Stimulated activated CD8-positive, alpha-beta memory T cell treated with anti-CD3 and anti-CD28 coated beads, Interleukin-4, amount 100 ng/mL, for 4 hours (primary cell): ENCODE measurements around the gene MED4.
"Not testable (repeated sequence)": the region's sequence is repeated elsewhere in the genome, so short reads cannot be mapped to it uniquely, and the experiment has no call there.

Experiments
- DNase-seq, 2 donors: peaks; one replicate each; pipeline ENCODE4 v3.0.0-alpha.2; 2020; ENCODE audit warnings: low read depth in 2 of 2, low spot score in 1 of 2

Gene MED4

DNA sequence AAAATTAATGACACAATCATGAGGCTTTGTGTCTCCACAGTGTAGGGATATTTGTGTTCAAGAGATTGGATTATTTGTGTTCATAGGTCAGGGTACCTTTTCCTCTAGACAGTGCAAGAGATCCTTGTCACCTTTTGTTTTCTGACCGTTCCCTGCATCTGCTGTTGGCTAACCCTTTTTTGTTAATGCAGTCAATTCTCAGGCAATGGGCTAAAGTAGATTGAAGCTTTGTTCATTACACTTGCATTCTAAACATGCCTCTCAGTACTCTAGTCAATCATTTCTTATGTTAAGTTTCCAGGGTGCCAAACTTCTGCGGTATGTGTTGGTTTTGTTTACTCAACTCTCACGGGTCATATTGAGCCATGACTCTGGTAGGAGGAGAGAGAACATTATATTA, 1.8 kb upstream of the MED4 start:
- DNase-seq, result no peak

DNA sequence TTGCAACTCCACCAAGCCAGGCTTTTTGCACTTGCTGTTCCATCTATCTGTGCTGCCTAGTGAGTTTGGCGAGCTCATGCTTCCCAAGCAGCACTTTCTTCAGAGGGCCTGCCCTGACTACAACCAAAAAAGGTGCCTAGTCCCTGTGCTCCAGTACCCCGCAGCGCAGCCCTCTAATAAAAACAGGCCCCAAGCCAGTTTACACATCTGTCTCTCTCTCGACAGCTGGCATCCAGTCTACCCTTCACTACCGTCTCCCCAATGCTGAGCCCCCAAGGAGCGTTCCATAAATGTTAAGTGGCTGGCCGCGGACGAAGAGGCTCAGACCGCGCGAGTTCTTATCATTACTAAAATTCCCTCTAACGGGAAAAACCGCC, 512 bp downstream of the MED4 start:
- DNase-seq, result no peak

DNA sequence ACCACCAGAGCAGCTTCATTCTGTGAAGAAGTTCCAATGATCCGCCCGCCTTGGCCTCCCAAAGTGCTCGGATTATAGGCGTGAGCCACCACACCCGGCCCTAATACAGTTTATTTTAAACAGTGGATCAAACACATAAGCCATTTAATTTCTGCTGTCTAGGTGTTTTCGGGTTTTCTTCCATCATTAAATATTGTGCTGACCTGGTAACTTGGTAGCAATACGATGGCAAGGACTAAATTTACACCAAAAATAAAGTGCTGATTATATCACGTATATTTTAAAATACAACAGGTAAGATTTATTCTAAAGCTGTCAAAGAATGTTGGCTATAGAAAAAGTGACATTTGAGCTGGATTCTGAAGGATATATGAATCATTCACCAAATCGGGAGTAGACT, 1.3 kb downstream of the MED4 start:
- no peak for DNase-seq

DNA sequence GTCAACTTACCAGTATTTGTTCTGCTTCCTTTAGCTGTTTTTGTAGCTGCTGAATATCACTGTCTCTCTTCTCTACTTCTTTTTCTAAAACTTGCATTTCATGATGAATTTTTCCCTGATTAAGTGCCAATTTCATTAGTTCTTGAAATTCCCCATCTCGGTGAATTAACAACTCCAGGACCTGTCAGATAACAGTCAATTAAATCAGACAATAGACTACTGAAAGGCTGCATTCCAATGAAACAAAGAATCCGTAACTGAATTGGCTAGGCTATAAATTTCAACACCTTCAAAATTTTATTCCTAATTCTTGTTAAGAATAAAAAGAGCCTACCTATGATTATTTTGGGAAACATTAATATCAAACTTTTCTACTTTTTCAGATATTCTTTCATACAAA, 8.6 kb downstream of the MED4 start:
- no peak for DNase-seq

DNA sequence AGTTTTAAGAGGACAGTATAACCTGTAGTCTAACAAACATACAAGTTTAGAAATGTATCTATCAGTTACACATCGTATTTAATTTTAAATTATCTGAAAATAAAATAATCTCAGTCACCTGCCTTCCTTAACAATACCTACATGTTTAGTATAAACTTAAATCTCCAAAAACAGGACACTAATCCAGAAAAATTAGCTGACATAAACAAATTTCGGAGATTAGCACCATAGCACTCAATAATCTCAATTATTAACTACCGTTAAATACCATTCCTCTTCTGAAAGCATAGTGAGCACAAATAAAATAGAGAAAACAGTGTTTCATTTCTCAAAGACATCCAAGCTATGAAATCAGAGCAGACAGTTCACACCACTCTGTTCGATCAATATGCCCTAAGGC, 13.2 kb downstream of the MED4 start:
- DNase-seq, result no peak

DNA sequence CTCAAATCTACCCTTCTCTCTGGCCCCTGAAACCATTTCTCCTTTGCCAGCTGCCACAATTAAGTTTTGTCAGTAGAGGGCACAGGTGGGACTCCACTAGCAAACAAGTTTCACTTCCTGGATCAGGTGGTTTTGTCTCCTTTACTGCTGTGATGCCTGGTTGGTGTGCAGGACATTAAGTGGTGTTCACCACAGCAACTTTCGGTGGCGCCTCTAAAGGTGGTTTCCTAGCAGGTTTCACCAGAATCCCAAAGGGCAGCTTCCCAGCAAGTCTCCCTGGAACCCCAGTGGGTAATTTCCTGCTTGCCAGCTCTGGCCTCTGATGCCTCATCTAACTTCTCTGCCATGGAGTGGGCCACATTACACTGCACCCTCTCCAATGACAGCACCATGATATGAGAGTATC, 16.6 kb downstream of the MED4 start:
- DNase-seq, result no peak

DNA sequence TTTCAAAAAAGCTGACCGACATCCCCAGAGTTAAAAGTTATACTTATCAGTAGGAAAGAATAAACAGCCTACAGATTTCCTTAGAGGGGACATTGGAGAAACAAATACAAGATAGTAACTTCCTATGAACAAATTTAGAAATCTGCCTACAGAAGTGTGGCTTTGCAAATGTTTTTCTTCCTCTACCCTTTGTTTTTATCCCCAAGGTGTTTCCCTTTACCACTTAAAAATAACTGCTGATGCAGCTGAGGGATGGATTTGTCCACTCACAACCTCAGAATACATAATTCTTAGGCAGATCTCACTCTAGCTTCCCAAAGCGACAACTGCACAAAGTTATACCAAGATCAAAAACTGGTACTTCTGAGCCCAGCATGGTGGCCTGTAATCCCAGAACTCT, 20.9 kb downstream of the MED4 start:
- no peak for DNase-seq

DNA sequence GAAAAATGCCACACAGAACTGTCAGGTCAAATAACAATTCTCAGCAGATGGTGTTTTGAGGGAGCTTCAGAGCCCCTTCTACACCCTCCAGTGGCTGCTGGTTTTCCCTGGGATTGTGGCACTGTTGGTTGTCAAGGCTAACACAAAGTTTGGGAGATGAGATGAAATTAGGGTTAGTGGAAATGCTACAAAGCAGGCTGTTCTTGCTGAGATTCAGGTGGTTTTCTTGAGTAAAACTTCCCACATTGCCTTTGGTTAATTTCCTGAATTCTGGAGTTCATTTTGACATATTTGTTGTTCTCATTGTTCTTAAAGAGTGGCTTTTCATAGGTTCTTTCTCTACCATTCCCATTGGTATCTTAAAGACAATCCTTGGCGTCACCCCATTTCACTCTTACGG, 22.1 kb downstream of the MED4 start:
- no peak for DNase-seq

DNA sequence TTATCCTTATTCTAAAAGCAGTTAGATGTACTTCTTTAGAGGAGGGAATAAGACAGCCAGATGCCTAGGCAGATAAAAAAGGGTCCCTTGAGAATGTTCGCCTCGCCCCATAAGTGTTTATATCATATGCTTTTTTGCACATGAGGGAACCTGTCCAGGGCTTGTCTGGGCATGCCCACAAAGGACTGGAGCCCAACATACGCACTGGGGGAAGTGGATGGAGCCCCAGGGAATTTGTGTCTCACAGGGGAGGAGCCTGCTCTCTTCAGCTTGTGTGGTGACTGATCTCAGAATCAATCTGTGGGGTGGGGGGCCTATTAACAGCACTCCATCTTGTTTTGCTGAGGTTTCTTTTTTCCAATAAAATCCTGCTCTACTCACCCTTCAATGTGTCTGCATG, 22.6 kb downstream of the MED4 start:
- DNase-seq, result no peak

DNA sequence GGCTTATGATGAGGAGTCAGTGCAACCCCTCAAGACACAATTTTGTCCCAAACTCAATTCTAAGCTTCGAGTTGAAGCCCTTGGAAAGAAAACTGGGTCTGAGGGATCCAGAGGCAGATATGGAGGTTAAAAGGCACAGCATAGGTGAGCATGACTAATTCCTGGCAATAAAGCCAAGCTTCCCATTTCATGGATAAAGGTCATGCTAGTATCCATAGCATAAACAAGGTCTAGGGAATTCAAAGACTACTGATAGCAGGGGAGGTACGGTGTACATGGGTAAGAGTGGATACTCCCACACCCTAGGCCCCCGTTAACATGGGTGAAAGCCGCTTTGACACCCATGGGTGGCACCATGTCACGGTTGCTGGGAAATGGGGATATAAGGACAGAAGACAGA, 24.0 kb downstream of the MED4 start:
- no peak for DNase-seq

DNA sequence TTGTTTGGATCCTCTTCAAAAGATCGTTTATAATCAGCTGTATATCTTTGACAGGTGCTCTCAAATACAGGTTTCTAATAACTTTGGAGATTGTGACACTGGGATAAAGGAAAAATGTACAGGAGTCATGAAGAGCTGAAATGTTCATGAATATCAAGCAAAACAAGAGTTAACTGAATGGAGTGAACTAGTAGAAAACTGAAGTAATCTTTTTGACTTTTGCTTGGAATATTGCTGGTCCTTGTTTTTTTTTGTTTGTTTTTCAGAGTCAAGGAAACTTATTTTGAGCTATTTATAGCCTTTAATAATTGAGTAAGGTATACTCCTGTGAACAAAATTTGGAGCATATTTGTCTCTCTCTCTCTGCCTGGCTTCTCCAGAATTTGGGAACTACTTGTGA, 25.3 kb downstream of the MED4 start:
- DNase-seq, result no peak

DNA sequence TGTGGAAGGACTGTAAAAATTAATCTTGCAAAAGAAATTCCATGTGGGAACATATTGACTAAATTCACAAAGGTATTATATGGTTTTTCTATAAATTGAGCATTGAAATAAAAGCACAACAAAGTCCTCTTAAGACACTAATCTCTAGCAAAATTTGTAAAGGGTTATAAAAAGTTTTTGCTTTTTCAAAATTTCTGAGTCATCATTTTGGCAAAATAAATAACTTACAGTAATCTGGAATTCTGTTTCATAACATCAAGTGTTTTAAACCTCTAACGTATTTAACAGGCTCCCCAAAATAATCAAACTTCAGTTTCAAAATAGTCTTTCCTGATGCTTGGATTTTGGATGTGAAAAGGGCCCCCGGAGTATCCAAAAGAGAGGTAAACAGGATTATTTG, 26.0 kb downstream of the MED4 start:
- DNase-seq, result no peak

DNA sequence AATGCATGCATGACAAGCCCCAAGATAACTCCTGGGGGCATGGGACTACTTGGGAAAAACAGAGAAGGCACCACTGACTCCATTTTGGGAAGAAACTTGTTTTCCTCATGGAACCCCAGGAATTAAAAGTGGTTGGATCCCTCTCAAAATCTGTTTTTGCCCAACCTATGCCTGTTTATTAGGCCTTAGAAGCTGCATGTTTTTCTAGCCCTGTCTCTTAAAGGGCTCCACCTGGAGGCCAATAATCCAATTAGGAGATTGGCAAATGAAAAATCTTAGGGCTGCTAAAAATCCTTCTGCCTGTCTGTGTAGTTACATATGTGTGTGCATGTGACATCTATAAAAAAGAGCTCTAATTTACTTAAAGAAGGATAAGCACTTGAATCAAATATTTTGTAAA, 26.9 kb downstream of the MED4 start:
- no peak for DNase-seq

DNA sequence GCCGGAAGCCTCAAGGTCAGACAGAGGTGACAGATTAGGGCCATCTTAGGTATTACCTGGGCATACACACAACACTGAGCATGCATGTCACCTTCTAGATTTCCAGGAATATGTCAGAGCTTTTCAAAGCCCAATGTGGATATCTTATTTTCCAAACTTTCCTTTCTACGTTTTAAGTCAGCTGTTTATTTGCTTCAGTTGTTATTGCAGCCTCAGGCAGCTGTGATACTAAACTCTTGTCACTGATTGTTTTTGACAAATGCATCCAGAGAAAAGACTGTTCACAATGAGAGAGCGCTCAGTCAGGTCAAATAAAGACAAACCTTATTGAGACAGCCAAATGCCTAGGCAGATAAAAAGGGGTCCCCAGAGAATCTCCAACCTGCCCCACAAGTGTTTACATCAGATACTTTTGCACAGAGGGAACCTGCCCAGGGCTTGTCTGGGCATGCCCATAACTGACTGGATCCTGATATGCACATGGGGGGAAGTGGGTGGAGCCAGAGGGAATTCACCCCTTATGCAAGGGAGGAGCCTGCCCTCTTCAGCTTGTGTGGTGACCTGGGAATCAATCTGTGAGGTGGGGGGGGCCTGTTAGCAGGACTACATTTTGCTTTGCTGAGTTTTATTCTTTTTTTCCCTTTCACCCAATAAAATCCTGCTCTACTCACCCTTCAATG, 28.5 kb downstream of the MED4 start:
- no peak for DNase-seq

DNA sequence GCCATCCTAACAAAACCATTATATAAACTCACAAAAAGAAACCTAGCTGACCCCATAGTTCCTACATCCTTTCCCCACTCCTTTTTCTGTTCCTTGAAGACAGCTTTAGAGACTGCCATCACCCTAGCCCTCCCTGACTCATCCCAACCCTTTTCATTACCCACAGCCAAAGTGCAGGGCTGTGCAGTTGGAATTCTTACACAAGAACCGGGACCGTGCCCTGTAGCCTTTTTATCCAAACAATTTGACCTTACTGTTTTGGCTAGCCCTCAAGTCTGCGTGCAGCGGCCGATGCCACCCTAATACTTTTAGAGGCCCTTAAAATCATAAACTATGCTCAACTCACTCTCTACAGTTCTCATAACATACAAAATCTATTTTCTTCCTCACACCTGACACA, 35.0 kb downstream of the MED4 start:
- DNase-seq, result not testable (repeated sequence)

DNA sequence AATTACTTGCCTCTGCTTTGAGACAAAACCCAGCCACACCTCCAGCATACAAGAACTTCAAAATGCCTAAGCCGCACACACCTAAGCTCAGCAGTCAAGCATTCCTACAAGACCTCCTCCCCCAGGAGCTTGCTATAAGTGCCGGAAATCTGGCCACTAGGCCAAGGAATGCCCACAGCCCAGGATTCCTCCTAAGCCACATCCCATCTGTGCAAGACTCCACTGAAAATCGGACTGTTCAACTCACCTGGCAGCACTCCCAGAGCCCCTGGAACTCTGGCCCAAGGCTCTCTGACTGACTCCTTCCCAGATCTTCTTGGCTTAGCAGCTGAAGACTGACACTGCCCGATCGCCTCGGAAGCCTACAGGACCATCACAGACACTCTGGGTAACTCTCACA, 36.4 kb downstream of the MED4 start:
- not testable (repeated sequence) for DNase-seq

DNA sequence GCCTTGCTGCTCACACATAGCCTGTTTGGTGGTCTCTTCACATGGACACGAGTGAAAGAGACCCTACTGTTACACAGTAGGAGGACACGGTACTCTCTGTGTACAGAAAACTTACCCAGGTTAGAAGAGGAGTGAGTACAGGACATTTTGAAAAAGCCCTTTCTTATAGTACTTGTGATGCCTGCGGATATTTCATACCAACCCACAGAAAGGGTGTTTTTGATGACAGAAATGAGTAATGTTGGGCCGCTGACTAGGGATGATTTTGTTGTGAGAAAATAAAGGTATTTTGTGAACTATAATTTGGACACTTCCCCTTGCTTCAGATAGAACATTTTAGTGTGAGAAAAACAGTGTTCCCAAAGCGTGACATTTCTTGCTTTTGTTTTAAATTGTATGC, 39.2 kb downstream of the MED4 start:
- no peak for DNase-seq

DNA sequence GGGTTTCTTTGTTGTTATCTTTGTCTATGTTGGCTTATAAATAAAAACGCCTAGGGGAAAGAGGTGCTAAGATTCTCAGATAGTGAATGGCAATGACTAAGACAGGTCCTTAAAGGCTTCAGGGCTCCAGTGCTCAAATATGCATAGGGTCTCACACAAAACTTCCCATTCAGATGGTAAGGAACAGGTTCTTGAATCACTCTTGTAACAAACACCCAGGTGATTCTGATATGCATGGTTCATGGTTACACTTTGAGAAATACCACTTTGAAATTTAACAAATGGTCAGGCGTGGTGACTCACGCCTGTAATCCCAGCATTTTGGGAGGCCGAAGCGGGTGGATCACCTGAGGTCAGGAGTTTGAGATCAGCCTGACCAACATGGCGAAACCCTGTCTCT, 40.3 kb downstream of the MED4 start:
- DNase-seq, result no peak

DNA sequence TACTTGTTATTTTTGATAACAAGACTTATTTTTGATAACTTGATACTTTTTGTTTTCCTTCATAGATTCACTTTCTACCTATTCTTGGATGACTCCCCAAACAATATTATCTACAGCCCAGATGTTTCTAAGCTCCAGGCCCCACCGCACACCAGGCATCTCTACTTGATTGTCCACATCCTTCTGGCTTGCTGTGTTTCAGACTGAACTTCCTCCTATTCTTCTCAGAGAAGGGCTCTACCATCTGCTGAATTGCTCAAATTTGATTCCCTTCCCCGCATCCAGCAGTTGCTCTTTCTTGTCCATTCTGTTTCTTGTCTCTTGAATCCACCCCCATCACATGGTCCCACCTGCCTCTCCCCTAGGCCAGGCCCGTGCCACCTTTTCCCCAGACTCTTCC, 44.4 kb downstream of the MED4 start:
- DNase-seq, result no peak

DNA sequence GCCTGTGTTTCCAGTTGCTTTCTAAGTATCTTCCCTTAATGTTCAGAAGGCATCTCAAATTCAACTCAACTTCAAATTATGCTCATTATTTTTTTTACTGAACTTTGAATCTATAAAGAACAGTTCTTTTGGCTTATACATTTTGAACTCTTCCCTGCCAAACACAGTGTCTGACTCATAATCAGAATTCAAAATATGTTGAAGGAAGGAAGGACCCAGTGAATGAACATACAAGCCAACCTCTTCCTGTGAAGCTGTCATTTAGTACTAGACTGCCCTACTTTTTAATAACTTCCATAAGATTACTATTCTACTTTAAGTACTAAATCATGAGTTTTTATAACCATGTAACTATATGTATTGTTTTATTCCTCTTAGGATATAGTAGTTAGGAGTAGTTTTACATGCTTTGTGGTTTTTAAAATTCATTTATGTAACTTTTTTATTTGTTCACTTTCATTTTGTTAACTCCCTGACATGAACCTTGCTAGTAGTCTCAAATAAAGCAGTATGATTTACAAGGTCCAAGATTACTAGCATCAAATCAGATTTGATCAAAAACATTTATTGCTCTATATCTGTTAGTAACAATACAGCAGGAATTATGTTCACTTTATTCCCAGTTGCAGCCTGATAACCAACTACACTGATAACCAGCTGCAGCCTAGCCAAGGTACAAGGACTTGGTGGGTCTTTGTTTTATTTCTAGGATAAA, 51.0 kb downstream of the MED4 start:
- no peak for DNase-seq

DNA sequence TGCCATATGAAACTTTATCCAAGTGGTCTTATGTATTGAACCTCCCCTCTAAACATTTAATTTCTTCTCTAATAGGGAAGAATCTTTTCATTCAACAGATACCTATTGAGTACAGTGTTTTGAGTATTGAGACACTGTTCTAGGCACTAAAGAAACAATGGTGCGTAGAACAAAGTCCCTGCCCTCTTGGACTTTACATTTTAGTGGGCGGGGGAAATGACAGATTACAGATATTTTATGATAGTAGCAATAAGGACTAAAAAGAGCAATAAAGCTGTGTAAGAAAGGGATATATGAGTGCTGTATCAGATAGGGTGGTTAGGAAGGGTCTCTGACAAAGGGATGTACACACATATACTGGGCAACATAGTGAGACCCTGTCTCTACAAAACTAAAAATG, 52.0 kb downstream of the MED4 start:
- no peak for DNase-seq

DNA sequence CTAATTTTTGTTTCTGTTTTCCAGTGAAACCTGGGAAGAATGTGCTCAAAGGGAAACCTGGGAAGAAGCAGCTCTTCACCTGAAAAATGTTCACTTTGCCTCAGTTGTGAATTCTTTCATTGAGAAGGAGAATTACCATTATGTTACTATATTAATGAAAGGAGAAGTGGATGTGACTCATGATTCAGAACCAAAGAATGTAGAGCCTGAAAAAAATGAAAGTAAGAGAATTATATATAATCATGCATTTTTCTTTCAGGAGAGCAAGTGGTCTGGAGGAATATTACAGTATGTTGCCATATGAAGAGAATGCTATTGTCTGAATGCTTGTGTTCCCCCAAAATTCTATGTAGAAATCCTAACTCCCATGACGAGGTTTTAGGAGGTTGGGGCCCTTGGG, 54.0 kb downstream of the MED4 start:
- no peak for DNase-seq

DNA sequence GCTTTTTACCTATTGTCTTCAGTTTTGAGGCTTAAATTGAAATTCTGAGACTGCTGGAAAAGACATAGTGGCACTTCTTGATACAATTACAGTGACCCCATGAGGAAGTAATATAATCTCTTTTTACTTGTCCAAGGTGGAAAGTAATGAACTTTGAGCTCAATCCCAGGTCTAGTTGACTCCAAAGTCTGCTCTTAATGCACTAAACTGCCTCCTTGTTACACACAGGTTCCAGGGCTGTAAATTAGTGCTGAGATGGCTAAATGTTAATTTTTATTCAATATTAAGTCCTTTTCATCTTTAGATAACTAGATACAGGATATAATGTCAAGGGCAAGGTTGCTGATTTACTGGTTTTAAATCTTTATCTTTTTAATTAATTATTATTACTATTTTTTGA, 54.9 kb downstream of the MED4 start:
- no peak for DNase-seq
